ENCODE results near the gene SH3PXD2B. TPM values are rescaled to one million over a fixed set of nuclear protein-coding genes. Genes with fewer than 3 reads are reported as not detected.

The SH3PXD2B gene
- total RNA-seq, 2 experiments from 2014 or later = 0.60 to 0.95 TPM

DNA sequence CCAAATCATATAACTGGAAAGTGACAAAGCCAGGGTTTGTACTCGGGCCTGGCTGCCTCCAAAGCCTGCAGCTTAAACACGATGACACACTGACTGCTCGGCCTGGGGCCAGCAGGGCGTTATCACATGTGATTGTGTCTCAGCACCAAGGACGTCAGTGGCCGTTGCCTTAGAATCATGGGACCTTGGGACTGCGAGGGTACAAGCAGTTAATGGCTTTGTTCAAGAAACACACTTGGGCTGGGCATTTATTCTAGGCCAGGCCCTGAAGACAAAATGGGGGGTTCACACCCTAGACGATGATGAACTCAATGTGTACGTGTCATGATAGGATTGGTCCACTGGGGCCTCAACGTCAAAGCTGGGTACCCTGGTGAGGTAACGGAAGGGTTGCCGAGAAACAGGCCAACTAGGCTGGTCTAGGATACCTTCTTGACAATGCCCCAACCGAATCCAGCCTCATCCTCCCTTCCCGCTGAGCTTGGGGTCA is 13.0 kb downstream of the SH3PXD2B start:
- Mint-ChIP-seq H3K4me3 (no peak overlapping the region), H3K9me3 (no peaks in the 10 kb centered on the region), H3K27ac (no peak overlapping the region), H3K36me3 (ENCODE audit: low read depth) (no peaks in the 10 kb centered on the region), H3K4me1 (ENCODE audit: low read depth) (no peaks in the 10 kb centered on the region), H3K27me3 (peaks cover 3% of the 10 kb centered on the region)
- DNase-seq = no peak
- CTCF ChIA-PET = interaction anchor here (1.2 kb wide), 1 partner anchor 10 kb away, joined by 3 read pairs; no protein-coding TSS in a partner anchor
- Histone ChIP-seq H3K27me3 (ENCODE audit: control insufficient read depth in 1 of 2, insufficient read depth in 2 of 2, low read length in 2 of 2) (peaks cover 2 to 4% of the 10 kb centered on the region in 2 experiments), H3K27ac (ENCODE audit: low read depth in 1 of 2, low read length in 2 of 2) (no peak overlapping the region), H3K4me1 (ENCODE audit: insufficient read depth, low read length) (peaks cover 4% of the 10 kb centered on the region), H3K9me3 (ENCODE audit: control insufficient read depth in 1 of 2, insufficient read depth in 1 of 2, low read length in 2 of 2) (peaks cover 0 to 8% of the 10 kb centered on the region in 2 experiments), H3K36me3 (ENCODE audit: insufficient read depth, low read length) (no peaks in the 10 kb centered on the region), H3K4me3 (ENCODE audit: low read length) (no peak overlapping the region)
- intact Hi-C loops (cut with DNase I, micrococcal nuclease) = no loop called here
- POLR2A ChIA-PET = no interaction called here
- no peak for TF ChIP-seq CTCF (IDR thresholded peaks at IDR 0.05)
- ATAC-seq (ENCODE audit: poor library complexity) = no peak

DNA sequence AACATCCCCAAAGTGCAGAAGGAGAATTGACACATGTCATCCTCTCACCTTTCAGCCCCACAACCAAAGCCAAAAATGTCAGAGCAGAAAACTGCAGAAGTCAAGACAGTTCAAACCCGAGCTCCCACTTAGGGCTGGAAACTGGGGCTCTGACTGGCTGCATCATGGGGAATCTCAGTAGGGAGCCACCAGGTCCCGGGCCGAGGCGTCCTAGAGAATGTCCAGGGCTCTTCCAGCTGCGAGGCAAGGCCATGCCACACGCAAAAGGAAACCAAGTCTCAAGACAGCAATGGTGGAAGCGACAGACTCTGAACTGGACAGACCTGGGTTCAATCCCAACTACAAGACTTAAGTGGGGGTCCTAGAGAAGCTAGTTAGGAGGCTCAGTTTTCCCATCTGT is 13.8 kb downstream of the SH3PXD2B start:
- H3K4me3 ChIP-seq (ENCODE audit: low read length) = no peak overlapping the region
- H3K27me3 Mint-ChIP-seq = peaks cover 3% of the 10 kb centered on the region
- peaks cover 0 to 2% of the 10 kb centered on the region in 2 experiments for H3K27me3 ChIP-seq (ENCODE audit: control insufficient read depth in 1 of 2, insufficient read depth in 2 of 2, low read length in 2 of 2)
- peaks cover 4% of the 10 kb centered on the region for H3K4me1 ChIP-seq (ENCODE audit: insufficient read depth, low read length)
- CTCF ChIA-PET = interaction anchor here (1.2 to 1.5 kb wide), 2 partner anchors 10 to 11 kb away, joined by 3 read pairs; no protein-coding TSS in a partner anchor
- ATAC-seq (ENCODE audit: poor library complexity) (no peak), DNase-seq (no peak)
- no peaks in the 10 kb centered on the region for H3K36me3 ChIP-seq (ENCODE audit: insufficient read depth, low read length)
- H3K4me3 Mint-ChIP-seq = no peak overlapping the region
- intact Hi-C loops (cut with DNase I, micrococcal nuclease) = no loop called here
- no peaks in the 10 kb centered on the region for H3K9me3 Mint-ChIP-seq
- POLR2A ChIA-PET = no interaction called here
- H3K27ac Mint-ChIP-seq = no peak overlapping the region
- TF ChIP-seq CTCF (IDR thresholded peaks at IDR 0.05) = no peak
- no peaks in the 10 kb centered on the region for H3K36me3 Mint-ChIP-seq (ENCODE audit: low read depth)
- peaks cover 0 to 11% of the 10 kb centered on the region in 2 experiments for H3K9me3 ChIP-seq (ENCODE audit: control insufficient read depth in 1 of 2, insufficient read depth in 1 of 2, low read length in 2 of 2)
- H3K4me1 Mint-ChIP-seq (ENCODE audit: low read depth) = no peaks in the 10 kb centered on the region
- H3K27ac ChIP-seq (ENCODE audit: low read depth in 1 of 2, low read length in 2 of 2) = no peak overlapping the region

GRCh38 chr5:172439785-172440477 is 14.4 kb downstream of the SH3PXD2B start:
- peaks cover 4% of the 10 kb centered on the region for H3K4me1 ChIP-seq (ENCODE audit: insufficient read depth, low read length)
- no peaks in the 10 kb centered on the region for H3K36me3 Mint-ChIP-seq (ENCODE audit: low read depth)
- intact Hi-C loops (cut with DNase I, micrococcal nuclease) = no loop called here
- H3K27ac Mint-ChIP-seq = no peak overlapping the region
- ChIA-PET CTCF (interaction anchor here (1.2 to 1.5 kb wide), 2 partner anchors 11 to 12 kb away, joined by 3 read pairs; no protein-coding TSS in a partner anchor), POLR2A (no interaction called here)
- H3K9me3 ChIP-seq (ENCODE audit: control insufficient read depth in 1 of 2, insufficient read depth in 1 of 2, low read length in 2 of 2) = peaks cover 0 to 11% of the 10 kb centered on the region in 2 experiments
- no peak overlapping the region for H3K4me3 ChIP-seq (ENCODE audit: low read length)
- H3K27me3 Mint-ChIP-seq = peaks cover 3% of the 10 kb centered on the region
- no peaks in the 10 kb centered on the region for H3K36me3 ChIP-seq (ENCODE audit: insufficient read depth, low read length)
- no peak overlapping the region for H3K4me3 Mint-ChIP-seq
- no peak for DNase-seq
- H3K4me1 Mint-ChIP-seq (ENCODE audit: low read depth) = no peaks in the 10 kb centered on the region
- TF ChIP-seq CTCF (IDR thresholded peaks at IDR 0.05) = no peak
- no peaks in the 10 kb centered on the region for H3K27me3 ChIP-seq (ENCODE audit: control insufficient read depth in 1 of 2, insufficient read depth in 2 of 2, low read length in 2 of 2)
- ATAC-seq (ENCODE audit: poor library complexity) = no peak
- H3K27ac ChIP-seq (ENCODE audit: low read depth in 1 of 2, low read length in 2 of 2) = no peak overlapping the region
- no peaks in the 10 kb centered on the region for H3K9me3 Mint-ChIP-seq

Measured in CD4-positive, alpha-beta T cell (primary cell).